H1 (cell line): Measurements from ENCODE around the gene TOM1L2. TPM values are rescaled to one million over a fixed set of nuclear protein-coding genes. Genes with fewer than 3 reads are reported as not detected.

ENCODE experiments used
- CTCF ChIA-PET: fragments of 300-600 bp; sonication (Branson Sonifier 250); formaldehyde crosslinking; loops from one replicate; lab custom pipeline; 2021; ENCODE audit not compliant: partially characterized antibody; lab: Charles Lee
- POLR2A ChIA-PET: fragments of 300-600 bp; sonication (Branson Sonifier 250); formaldehyde crosslinking; loops from one replicate; lab custom pipeline; 2021; ENCODE audit warnings: inconsistent platforms; ENCODE audit not compliant: partially characterized antibody; lab: Charles Lee
- DNase-seq, 2 experiments: peaks; one replicate each; pipeline versions ENCODE4 v3.0.0 to v3.0.0-alpha.2; 2010 to 2022; ENCODE audit warnings: low spot score in 2 of 2, low read depth in 1 of 2, mixed read lengths in 1 of 2
- FAIRE-seq: peaks from 2 replicates; lab custom pipeline; 2011; peaks lifted over from hg19 to GRCh38; lab: Jason Lieb, UNC
- H2AFZ ChIP-seq: 2 replicates; pipeline ENCODE4 v1.8.1; 2012; ENCODE audit warnings: low read length, inconsistent platforms
- H2AK5ac ChIP-seq: 2 replicates; pipeline ENCODE4 v1.6.1; 2013; ENCODE audit warnings: low read depth, low read length
- H2BK120ac ChIP-seq: replicated peaks from 2 replicates; pipeline ENCODE3; 2013; ENCODE audit warnings: low read depth, low read length, inconsistent platforms
- H2BK12ac ChIP-seq: 2 replicates; pipeline ENCODE4 v1.6.1; 2013; ENCODE audit warnings: low read depth, low read length
- H2BK15ac ChIP-seq: 2 replicates; pipeline ENCODE4 v1.6.1; 2013; ENCODE audit warnings: low read length
- H2BK20ac ChIP-seq: 2 replicates; pipeline ENCODE4 v1.6.1; 2013; ENCODE audit warnings: low read length
- H2BK5ac ChIP-seq: 2 replicates; pipeline ENCODE4 v1.6.1; 2013; ENCODE audit warnings: low read depth, low read length
- H3K14ac ChIP-seq: 2 replicates; pipeline ENCODE4 v1.6.1; 2013; ENCODE audit warnings: inconsistent platforms; ENCODE audit not compliant: insufficient read length
- H3K18ac ChIP-seq: 2 replicates; pipeline ENCODE4 v1.6.1; 2013; ENCODE audit warnings: low read length; ENCODE audit errors: extremely low read depth
- H3K23ac ChIP-seq: 2 replicates; pipeline ENCODE4 v1.6.1; 2013; ENCODE audit warnings: inconsistent platforms; ENCODE audit not compliant: insufficient read length
- H3K23me2 ChIP-seq: 2 replicates; pipeline ENCODE4 v1.6.1; 2013; ENCODE audit warnings: low read depth, low read length
- H3K27ac ChIP-seq: 2 replicates; pipeline ENCODE4 v1.6.1; 2011; ENCODE audit warnings: low read depth, low read length, inconsistent platforms
- H3K27me3 ChIP-seq, 4 experiments: replicated peaks in 1 of 4; 1 replicate in 1 of 4; 2 replicates in 3 of 4; pipeline versions ENCODE4 v1.6.1 to v1.8.1; 2011 to 2013; ENCODE audit warnings: low read length in 3 of 4, mild to moderate bottlenecking in 3 of 4, inconsistent platforms in 2 of 4, mixed read lengths in 2 of 4, moderate library complexity in 1 of 4; ENCODE audit not compliant: control insufficient read depth in 3 of 4, insufficient read depth in 3 of 4; ENCODE audit errors: extremely low read depth in 1 of 4
- H3K36me3 ChIP-seq, 4 experiments: 2 replicates each; pipeline versions ENCODE4 v1.6.1 to v1.8.1; 2011 to 2013; ENCODE audit warnings: mild to moderate bottlenecking in 4 of 4, low read length in 3 of 4, moderate library complexity in 2 of 4, control low read depth in 1 of 4, inconsistent platforms in 1 of 4; ENCODE audit not compliant: insufficient read depth in 4 of 4, control insufficient read depth in 2 of 4
- H3K4ac ChIP-seq: replicated peaks from 2 replicates; pipeline ENCODE3; 2013; ENCODE audit warnings: low read length, low read depth, mixed read lengths, inconsistent platforms; ENCODE audit not compliant: insufficient read length
- H3K4me1 ChIP-seq, 4 experiments: replicated peaks in 1 of 4; 1 replicate in 1 of 4; 2 replicates in 3 of 4; pipeline versions ENCODE4 v1.6.1 to v1.8.1; 2011 to 2013; ENCODE audit warnings: low read length in 3 of 4, inconsistent platforms in 2 of 4, mixed read lengths in 1 of 4; ENCODE audit not compliant: insufficient read depth in 4 of 4, control insufficient read depth in 3 of 4
- H3K4me2 ChIP-seq, 2 experiments: 2 replicates each; pipeline versions ENCODE4 v1.6.1 to v1.8.1; 2011 to 2013; ENCODE audit warnings: low read depth in 2 of 2, low read length in 2 of 2, control low read depth in 1 of 2, inconsistent platforms in 1 of 2, mild to moderate bottlenecking in 1 of 2; ENCODE audit not compliant: insufficient read depth in 1 of 2
- H3K4me3 ChIP-seq, 4 experiments: fragments of 200-600, 300-600 bp in 1 of 4; sonication (generic), shearing (Covaris generic), sonication (Bioruptor Twin) in 1 of 4; 2 replicates each; pipeline versions ENCODE4 v1.5.1 to v1.8.1; 2011 to 2016; ENCODE audit warnings: low read length in 4 of 4, low read depth in 3 of 4, control low read depth in 2 of 4, inconsistent platforms in 2 of 4, mild to moderate bottlenecking in 2 of 4, mixed read lengths in 1 of 4, moderate library complexity in 1 of 4; ENCODE audit not compliant: insufficient read depth in 2 of 4; ENCODE audit errors: extremely low read depth in 1 of 4
- H3K56ac ChIP-seq: replicated peaks from 2 replicates; pipeline ENCODE3; 2013; ENCODE audit warnings: low read depth, mild to moderate bottlenecking, mixed read lengths, low read length, inconsistent platforms; ENCODE audit not compliant: insufficient read length
- H3K79me1 ChIP-seq: 2 replicates; pipeline ENCODE4 v1.6.1; 2013; ENCODE audit warnings: low read depth, low read length, control low read depth
- H3K79me2 ChIP-seq, 2 experiments: 2 replicates each; pipeline versions ENCODE4 v1.6.1 to v1.8.1; 2012 to 2013; ENCODE audit warnings: low read length in 2 of 2, mild to moderate bottlenecking in 2 of 2, inconsistent platforms in 1 of 2; ENCODE audit not compliant: insufficient read depth in 2 of 2, control insufficient read depth in 1 of 2
- H3K9ac ChIP-seq, 4 experiments: replicated peaks in 1 of 4; 1 replicate in 1 of 4; 2 replicates in 3 of 4; pipeline versions ENCODE4 v1.6.1 to v1.8.1; 2011 to 2013; ENCODE audit warnings: low read depth in 3 of 4, low read length in 3 of 4, control low read depth in 2 of 4, mild to moderate bottlenecking in 2 of 4, moderate library complexity in 2 of 4, inconsistent platforms in 1 of 4; ENCODE audit errors: extremely low read depth in 1 of 4
- H3K9me3 ChIP-seq, 2 experiments: 2 replicates each; pipeline versions ENCODE4 v1.6.1 to v1.8.1; 2012 to 2013; ENCODE audit warnings: mild to moderate bottlenecking in 2 of 2, moderate library complexity in 2 of 2, control low read depth in 1 of 2, inconsistent platforms in 1 of 2, low read depth in 1 of 2, low read length in 1 of 2, mixed read lengths in 1 of 2; ENCODE audit not compliant: insufficient read depth in 2 of 2
- H4K20me1 ChIP-seq, 2 experiments: replicated peaks in 1 of 2; 2 replicates each; pipeline versions ENCODE3 to v1.8.1; 2011 to 2013; ENCODE audit warnings: inconsistent platforms in 2 of 2, low read length in 2 of 2, mild to moderate bottlenecking in 1 of 2; ENCODE audit not compliant: insufficient read depth in 2 of 2, control insufficient read depth in 1 of 2
- H4K5ac ChIP-seq: 2 replicates; pipeline ENCODE4 v1.6.1; 2013; ENCODE audit warnings: low read length, low read depth, mixed read lengths, inconsistent platforms; ENCODE audit not compliant: insufficient read length
- H4K8ac ChIP-seq: 2 replicates; pipeline ENCODE4 v1.8.0; 2013; ENCODE audit warnings: mild to moderate bottlenecking, moderate library complexity, low read length, inconsistent platforms; ENCODE audit not compliant: insufficient read depth; ENCODE audit errors: extremely low read depth
- H4K91ac ChIP-seq: replicated peaks from 2 replicates; pipeline ENCODE3; 2013; ENCODE audit warnings: low read length, mixed read lengths, inconsistent platforms; ENCODE audit not compliant: insufficient read length
- ATF2 ChIP-seq: IDR thresholded peaks from 2 replicates; pipeline ENCODE4 v1.6.1; 2012; ENCODE audit warnings: low read length, inconsistent platforms
- CEBPB ChIP-seq: IDR thresholded peaks from 2 replicates; pipeline ENCODE4 v1.6.1; 2012; ENCODE audit warnings: low read depth, low read length
- POU5F1 ChIP-seq: IDR thresholded peaks from 2 replicates; pipeline ENCODE4 v1.6.1; 2011; ENCODE audit warnings: low read depth, mild to moderate bottlenecking, low read length, moderate library complexity
- TEAD4 ChIP-seq: IDR thresholded peaks from 2 replicates; pipeline ENCODE4 v1.6.1; 2012; ENCODE audit warnings: low read depth, low read length, inconsistent platforms, mixed read lengths
- WGBS, 2 experiments: shearing (Covaris generic) in 1 of 2; methylation state at CpG; one replicate each; pipeline versions ENCODE4 v1.1.6 to v1.1.7; 2013 to 2015; ENCODE audit warnings: low lambda C conversion rate in 2 of 2, mixed read lengths in 2 of 2, inconsistent platforms in 1 of 2, low coverage in 1 of 2, missing lambda C conversion rate in 1 of 2; ENCODE audit not compliant: insufficient replicate concordance in 2 of 2, insufficient coverage in 1 of 2, insufficient read length in 1 of 2; ENCODE audit errors: extremely low coverage in 1 of 2, missing lambda C conversion rate in 1 of 2; 5-methylcytosine and 5-hydroxymethylcytosine counted together
- polyA plus RNA-seq, 7 experiments: library from polyadenylated mRNA; depleted of rRNA in 3 of 7; stranded (reverse) in 5 of 7; unstranded in 2 of 7; fragments of >200 nt in 5 of 7; fragments of 200-250 nt in 2 of 7; gene quantifications; 1 replicate in 5 of 7; 2 replicates in 1 of 7; 4 replicates in 1 of 7; pipeline versions ENCODE4 v1.2.1 to v1.2.3, GENCODE V29; 2011 to 2013; ENCODE audit warnings: missing spikeins in 2 of 7, mixed read lengths in 2 of 7
- total RNA-seq: library from RNA; stranded (reverse); fragmentation: NEBNext Ultra II Directional; extraction: Animal tissue kit (Norgen Biotek cat#: 25700); gene quantifications from 2 replicates; pipeline ENCODE4 v1.2.1, GENCODE V29; 2021

TOM1L2 gene
- total and polyA plus RNA-seq, 2 of the 8 experiments (the other 6 are each of a cell fraction or from before 2014, with no cell fraction given) = 2.0 to 3.4 TPM

GRCh38 chr17:17837380-17837821 is 134.8 kb downstream of the TOM1L2 start:
- H3K56ac ChIP-seq = peak overlapping the region; percentile 60
- H3K18ac ChIP-seq = peak overlapping the region; percentile 94
- H3K79me2 ChIP-seq = peaks cover 23 to 32% of the 10 kb centered on the region in 2 experiments
- H3K23ac ChIP-seq = no peak overlapping the region
- peak overlapping the region; percentile 79 to 86 for H3K4me2 ChIP-seq
- peak overlapping the region; percentile 99 for H2BK5ac ChIP-seq
- H3K9ac ChIP-seq = peak overlapping the region in 3 of 4 experiments; percentile 53 to 99 (median 99); a peak in 5 of 7 replicates
- H4K5ac ChIP-seq = peak overlapping the region; percentile 62
- H4K20me1 ChIP-seq = peaks cover 12% of the 10 kb centered on the region in 2 experiments
- ChIA-PET CTCF (interaction anchor here (0.6 to 6.6 kb wide), 13 partner anchors 9 to 197 kb away, joined by 3 to 66 read pairs (median 4); no protein-coding TSS in a partner anchor), POLR2A (interaction anchor here (0.6 to 18.4 kb wide), 25 partner anchors 8 to 251 kb away, joined by 3 to 532 read pairs (median 5); partner anchors contain the start of genes DRC3 and TOM1L2)
- H3K9me3 ChIP-seq = no peaks in the 10 kb centered on the region
- peaks cover 19 to 48% (median 39%) of the 10 kb centered on the region in 4 experiments for H3K4me1 ChIP-seq
- peak overlapping the region; percentile 98; the same call in 1 of the 2 replicates for H2BK20ac ChIP-seq
- H3K4me3 ChIP-seq = peak overlapping the region in 2 of 4 experiments; percentile 81 to 96; a peak in 4 of 8 replicates
- peak overlapping the region; percentile 92 for H4K91ac ChIP-seq
- H4K8ac ChIP-seq = peak overlapping the region; percentile 95
- H3K4ac ChIP-seq = peak overlapping the region; percentile 72
- H2BK120ac ChIP-seq = peak overlapping the region; percentile 39
- no peaks in the 10 kb centered on the region for H3K27me3 ChIP-seq
- H2AFZ ChIP-seq = no peak overlapping the region
- peak; percentile 34; the same call in 1 of the 2 replicates for TF ChIP-seq CEBPB
- no peak for TF ChIP-seq POU5F1
- TF ChIP-seq TEAD4 = peak; percentile 28; the same call in 1 of the 2 replicates
- peak; percentile 55; the same call in 1 of the 2 replicates for TF ChIP-seq ATF2
- H3K14ac ChIP-seq = no peak overlapping the region
- peaks cover 0 to 2% (median 0%) of the 10 kb centered on the region in 4 experiments; a peak in 1 of 8 replicates for H3K36me3 ChIP-seq
- FAIRE-seq (no peak), DNase-seq (no peak)
- peaks cover 7% of the 10 kb centered on the region for H3K79me1 ChIP-seq
- peak overlapping the region; percentile 92 for H2BK15ac ChIP-seq
- peak overlapping the region; percentile 78 for H3K27ac ChIP-seq
- H2BK12ac ChIP-seq = peak overlapping the region; percentile 99
- 47% methylated on average over 3 of the region's 3 CpGs; no CpG with 5 or more reads in 1 of the 2 experiments for whole genome bisulfite sequencing, 2 experiments
- H3K23me2 ChIP-seq = peaks cover 15% of the 10 kb centered on the region
- peak overlapping the region; percentile 99 for H2AK5ac ChIP-seq
